GM12865 (cell line): ENCODE data around the gene EIF1AX.

Experiments
- DNase-seq: peaks from one replicate; pipeline ENCODE4 v3.0.0; 2010; ENCODE audit warnings: low read depth
- H3K4me3 ChIP-seq: 2 replicates; pipeline ENCODE4 v1.5.1; 2011; ENCODE audit warnings: mild to moderate bottlenecking, low read depth, low read length, control low read depth
- TF ChIP-seq, protein P1 (sequence below): IDR thresholded peaks from 2 replicates; pipeline ENCODE4 v1.5.1; 2011; ENCODE audit warnings: low read length, control low read depth, low read depth, inconsistent platforms; ENCODE audit not compliant: insufficient read depth; ENCODE audit errors: missing control alignments

EIF1AX gene, protein sequence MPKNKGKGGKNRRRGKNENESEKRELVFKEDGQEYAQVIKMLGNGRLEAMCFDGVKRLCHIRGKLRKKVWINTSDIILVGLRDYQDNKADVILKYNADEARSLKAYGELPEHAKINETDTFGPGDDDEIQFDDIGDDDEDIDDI

DNA sequence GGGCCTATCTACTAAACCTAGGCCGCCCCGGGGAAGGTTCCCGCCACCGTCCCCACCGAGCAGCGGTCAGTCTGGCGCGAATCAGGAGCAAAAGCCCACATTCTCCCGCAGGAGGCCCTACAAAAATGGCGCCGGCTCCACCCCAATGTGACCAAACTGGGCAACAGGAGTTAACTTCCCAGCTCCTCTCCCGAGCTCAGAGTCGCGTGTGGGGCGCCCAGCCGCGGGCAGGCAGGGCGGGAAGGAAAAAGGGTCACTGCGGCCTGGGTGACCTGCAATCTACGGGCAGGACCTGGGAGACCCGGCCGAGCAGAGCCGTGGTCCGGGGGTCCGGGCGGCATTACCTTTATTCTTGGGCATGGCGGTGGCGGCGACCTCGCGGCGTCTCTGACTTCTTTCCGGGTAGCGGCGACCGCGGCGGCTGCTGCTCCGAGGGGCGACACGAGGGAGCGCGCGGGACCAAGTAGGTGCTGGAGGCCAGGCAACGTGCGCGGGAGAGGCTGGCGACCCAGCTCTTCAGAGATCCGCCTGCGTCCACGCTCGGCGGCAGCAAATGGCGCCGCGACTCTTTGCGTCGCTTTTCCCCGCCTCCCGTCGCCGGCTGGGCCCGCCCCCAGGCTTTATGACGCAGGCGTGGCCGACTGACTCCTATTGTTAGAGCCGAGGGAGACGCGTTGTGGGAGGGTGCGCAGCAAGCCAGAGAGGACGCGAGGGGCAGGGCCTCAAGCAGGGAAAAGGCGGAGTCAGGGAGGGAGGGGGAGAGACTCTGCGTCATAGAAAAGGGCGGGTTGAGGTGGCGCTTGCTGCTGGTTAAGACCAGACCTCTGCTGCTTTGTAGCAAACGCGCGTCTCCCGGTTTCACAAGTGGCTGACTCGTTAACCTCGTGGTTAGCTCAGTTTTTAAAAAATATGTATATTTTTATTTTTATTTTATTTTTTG lies at the start of gene EIF1AX:
Gene EIF1AX, minus strand, starts transcription at position 558 of the 940 bp plus-strand sequence. Its CDS starts 198 bp downstream, at position 360.
- peak within 1 kb of the TSS; percentile 91 for H3K4me3 ChIP-seq
- DNase-seq = peak; percentile 97
- TF ChIP-seq, protein P1, sequence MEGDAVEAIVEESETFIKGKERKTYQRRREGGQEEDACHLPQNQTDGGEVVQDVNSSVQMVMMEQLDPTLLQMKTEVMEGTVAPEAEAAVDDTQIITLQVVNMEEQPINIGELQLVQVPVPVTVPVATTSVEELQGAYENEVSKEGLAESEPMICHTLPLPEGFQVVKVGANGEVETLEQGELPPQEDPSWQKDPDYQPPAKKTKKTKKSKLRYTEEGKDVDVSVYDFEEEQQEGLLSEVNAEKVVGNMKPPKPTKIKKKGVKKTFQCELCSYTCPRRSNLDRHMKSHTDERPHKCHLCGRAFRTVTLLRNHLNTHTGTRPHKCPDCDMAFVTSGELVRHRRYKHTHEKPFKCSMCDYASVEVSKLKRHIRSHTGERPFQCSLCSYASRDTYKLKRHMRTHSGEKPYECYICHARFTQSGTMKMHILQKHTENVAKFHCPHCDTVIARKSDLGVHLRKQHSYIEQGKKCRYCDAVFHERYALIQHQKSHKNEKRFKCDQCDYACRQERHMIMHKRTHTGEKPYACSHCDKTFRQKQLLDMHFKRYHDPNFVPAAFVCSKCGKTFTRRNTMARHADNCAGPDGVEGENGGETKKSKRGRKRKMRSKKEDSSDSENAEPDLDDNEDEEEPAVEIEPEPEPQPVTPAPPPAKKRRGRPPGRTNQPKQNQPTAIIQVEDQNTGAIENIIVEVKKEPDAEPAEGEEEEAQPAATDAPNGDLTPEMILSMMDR = no peak

DNA sequence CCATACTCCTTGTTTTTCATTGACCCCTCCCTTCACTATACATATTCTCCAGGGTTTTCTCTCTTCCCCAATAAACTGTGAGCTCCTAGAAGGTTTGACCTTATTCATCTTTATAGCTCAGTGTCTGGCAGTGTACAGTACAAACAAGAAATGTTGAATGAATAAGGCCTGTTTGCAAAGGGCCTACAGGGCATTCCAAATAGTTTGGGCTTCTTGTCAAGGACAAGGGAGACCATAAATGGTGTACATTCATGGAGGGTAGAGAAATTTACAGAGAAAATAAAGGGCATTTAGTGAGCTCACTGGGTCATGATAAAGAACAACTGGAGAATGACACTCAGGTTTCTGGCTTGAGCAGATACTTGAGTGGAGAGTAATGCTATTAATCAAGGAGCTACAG lies 47.5 kb upstream of the EIF1AX start:
- TF ChIP-seq, protein P1 = no peak
- DNase-seq = no peak
- H3K4me3 ChIP-seq = no peak overlapping the region

DNA sequence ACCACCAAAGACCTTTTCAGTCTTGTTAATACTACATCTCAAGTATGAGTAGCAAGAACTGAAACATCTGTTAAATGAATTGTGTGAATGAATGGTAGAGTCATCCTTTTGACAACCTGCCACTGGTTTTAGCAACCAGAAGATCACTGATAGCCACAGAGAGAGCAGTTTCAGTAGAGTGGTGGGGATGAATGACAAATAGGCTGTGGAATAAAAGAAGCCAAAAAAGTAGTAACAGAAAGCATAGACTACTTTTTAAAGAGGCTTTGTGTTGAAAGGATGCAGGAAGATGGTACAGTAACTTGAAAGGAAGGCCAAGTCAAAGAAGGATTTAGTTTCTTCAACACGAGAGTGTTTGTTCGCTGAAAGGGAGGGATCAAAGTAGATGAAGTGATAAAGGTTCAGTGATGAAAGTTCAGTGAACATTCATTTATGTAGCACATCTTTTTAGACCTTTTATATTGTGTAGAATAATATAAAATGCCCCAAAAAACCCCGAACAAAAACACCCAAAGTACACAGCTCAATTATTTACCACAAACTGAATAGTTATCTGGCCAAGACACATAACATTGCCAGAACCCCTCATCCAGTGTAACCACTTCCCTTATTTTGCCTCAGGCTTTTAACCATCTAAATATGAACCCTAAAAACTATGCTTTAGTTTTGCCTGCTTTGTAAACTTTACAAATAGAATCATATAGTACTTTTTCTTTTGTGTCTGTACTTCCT lies 40.1 kb upstream of the EIF1AX start:
- H3K4me3 ChIP-seq = no peak overlapping the region
- TF ChIP-seq, protein P1 = no peak
- DNase-seq = peak; percentile 1

DNA sequence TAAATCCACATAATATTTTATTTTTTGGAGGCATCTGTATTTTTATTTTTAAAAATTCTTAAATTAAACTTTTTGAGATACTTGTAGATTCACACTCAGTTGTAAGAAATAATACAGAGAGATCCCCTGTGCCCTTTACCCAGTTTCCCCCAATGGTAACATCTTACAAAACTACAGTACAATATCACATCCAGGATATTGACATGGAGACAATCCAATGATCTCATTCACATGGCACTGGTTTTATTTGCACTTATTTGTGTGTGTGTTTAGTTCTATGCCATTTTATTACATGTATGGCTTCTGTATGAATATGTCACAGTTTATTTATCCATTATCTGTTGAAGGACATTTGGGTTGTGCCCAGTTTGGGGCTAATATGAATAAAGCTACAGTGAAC lies 35.5 kb upstream of the EIF1AX start:
- no peak overlapping the region for H3K4me3 ChIP-seq
- no peak for DNase-seq
- TF ChIP-seq, protein P1 = no peak

DNA sequence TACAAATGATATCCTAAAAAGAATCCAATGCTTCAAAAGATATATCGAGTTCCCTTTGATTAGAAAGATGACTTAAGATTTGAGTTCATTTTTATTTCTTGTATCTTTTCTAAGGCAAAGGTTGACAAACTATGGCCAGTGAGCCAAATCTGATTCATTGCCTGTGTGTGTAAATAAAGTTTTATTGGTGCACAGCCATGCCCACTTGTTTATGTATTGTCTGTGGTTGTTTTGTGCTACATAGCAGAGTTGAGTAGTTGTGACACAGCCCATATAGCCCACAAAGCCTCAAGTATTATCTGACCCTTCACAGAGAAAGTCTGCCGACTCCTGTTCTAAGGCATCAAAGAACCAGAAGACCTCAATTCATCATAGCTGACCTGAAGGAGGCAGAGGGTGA lies 32.2 kb upstream of the EIF1AX start:
- H3K4me3 ChIP-seq = no peak overlapping the region
- DNase-seq = no peak
- TF ChIP-seq, protein P1 = no peak

DNA sequence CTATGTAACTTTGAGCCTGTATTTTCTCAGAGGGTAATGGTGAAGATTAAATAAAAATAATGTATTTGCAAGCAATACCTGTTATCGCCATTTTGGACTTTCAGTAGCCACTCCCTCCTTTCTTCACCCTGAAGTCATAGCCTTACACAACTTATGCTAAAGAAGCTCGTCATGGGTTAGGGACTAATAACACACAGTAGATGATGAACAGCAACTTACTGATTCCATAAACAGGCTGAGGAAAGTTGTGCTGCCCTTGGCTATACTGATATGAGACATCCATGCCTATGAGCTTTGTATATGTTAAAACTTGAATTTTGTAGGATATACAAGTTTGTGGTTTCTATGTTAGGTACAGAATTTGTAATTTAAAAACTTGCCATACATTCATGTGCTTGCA lies 31.7 kb upstream of the EIF1AX start:
- H3K4me3 ChIP-seq = no peak overlapping the region
- no peak for DNase-seq
- TF ChIP-seq, protein P1 = no peak
